SK-N-SH (cell line): ENCODE measurements around the gene AGTRAP.

Experiments used
- CTCF ChIP-seq: fragments of 200-600 bp; sonication (generic); IDR thresholded peaks from 2 replicates; pipeline ENCODE4 v1.6.1; 2017; ENCODE audit warnings: antibody characterized with exemption, mild to moderate bottlenecking, moderate library complexity
- MXI1 ChIP-seq: IDR thresholded peaks from 2 replicates; pipeline ENCODE4 v1.6.1; 2012; ENCODE audit warnings: mild to moderate bottlenecking, low read depth, low read length, improper control_type of control experiment
- POLR2AphosphoS5 ChIP-seq: IDR thresholded peaks from 2 replicates; pipeline ENCODE4 v1.6.1; 2012; ENCODE audit warnings: low read depth, low read length
- REST ChIP-seq: IDR thresholded peaks from 2 replicates; pipeline ENCODE4 v1.6.1; 2012; ENCODE audit warnings: mild to moderate bottlenecking, low read depth, low read length, moderate library complexity
- RFX5 ChIP-seq: IDR thresholded peaks from 2 replicates; pipeline ENCODE4 v1.6.1; 2012; ENCODE audit warnings: mild to moderate bottlenecking, improper control_type of control experiment, low read length
- SIN3A ChIP-seq: IDR thresholded peaks from 2 replicates; pipeline ENCODE4 v1.6.1; 2012; ENCODE audit warnings: low read depth, mild to moderate bottlenecking, low read length, moderate library complexity, borderline replicate concordance
- TAF1 ChIP-seq: IDR thresholded peaks from 2 replicates; pipeline ENCODE4 v1.6.1; 2012; ENCODE audit warnings: low read depth, mild to moderate bottlenecking, low read length, moderate library complexity, borderline replicate concordance
- TCF12 ChIP-seq: IDR thresholded peaks from 2 replicates; pipeline ENCODE4 v1.4.0; 2012
- USF2 ChIP-seq: fragments of 150-350 bp; IDR thresholded peaks from 2 replicates; pipeline ENCODE4 v1.6.1; 2017; ENCODE audit warnings: antibody characterized with exemption, low read length, low read depth, borderline replicate concordance
- TF ChIP-seq, protein P1 (sequence below): fragments of 150-350 bp; IDR thresholded peaks from 2 replicates; pipeline ENCODE4 v1.6.1; 2016; ENCODE audit warnings: mild to moderate bottlenecking, low read depth, low read length
- TF ChIP-seq, protein P2 (sequence below): IDR thresholded peaks from 2 replicates; pipeline ENCODE4 v1.4.0; 2012; ENCODE audit warnings: low read depth

- TF ChIP-seq MXI1 (no peak), CTCF (no peak), POLR2AphosphoS5 (no peak), REST (no peak), RFX5 (no peak), TCF12 (no peak), SIN3A (no peak), USF2 (no peak), TAF1 (no peak)
- TF ChIP-seq, protein P1, sequence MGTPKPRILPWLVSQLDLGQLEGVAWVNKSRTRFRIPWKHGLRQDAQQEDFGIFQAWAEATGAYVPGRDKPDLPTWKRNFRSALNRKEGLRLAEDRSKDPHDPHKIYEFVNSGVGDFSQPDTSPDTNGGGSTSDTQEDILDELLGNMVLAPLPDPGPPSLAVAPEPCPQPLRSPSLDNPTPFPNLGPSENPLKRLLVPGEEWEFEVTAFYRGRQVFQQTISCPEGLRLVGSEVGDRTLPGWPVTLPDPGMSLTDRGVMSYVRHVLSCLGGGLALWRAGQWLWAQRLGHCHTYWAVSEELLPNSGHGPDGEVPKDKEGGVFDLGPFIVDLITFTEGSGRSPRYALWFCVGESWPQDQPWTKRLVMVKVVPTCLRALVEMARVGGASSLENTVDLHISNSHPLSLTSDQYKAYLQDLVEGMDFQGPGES = no peak
- TF ChIP-seq, protein P2, sequence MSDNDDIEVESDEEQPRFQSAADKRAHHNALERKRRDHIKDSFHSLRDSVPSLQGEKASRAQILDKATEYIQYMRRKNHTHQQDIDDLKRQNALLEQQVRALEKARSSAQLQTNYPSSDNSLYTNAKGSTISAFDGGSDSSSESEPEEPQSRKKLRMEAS = no peak
Observed at GRCh38 chr1:11690397-11691301, 45.3 kb upstream of the AGTRAP start.
